NCI-H2081 (cell line): ENCODE data around the gene FGF19.
A peak's percentile ranks its signal among the peaks of the same experiment; 100 is the strongest.

Experiments
- DNase-seq, 2 experiments: peaks; one replicate each; lab custom pipeline; 2025; lab: John Stamatoyannopoulos, UW

FGF19 gene

DNA sequence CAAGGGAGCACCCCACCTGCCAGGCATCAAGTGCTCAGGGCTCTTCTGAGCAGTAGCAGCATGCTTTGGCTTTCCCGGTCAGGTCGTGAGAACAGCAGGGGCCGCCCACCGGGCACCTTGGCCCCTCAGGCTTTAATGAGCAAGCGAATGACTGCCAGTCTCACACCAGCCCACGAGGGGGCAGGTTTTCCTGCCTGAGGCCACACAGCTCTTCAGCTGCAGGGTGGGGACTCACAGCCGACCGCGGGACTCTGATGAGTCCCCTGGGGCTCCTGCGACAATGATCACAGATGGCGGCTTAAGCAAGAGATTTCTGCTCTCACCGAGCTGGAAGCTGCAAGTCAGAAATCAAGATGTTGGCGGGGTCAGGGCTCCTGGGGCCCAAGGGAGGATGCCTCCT is 14.3 kb upstream of the FGF19 start:
- peak in 1 of 2 experiments; percentile 17 for DNase-seq

GRCh38 chr11:69716891-69717747 is 13.3 kb upstream of the FGF19 start:
- DNase-seq, result no peak

DNA sequence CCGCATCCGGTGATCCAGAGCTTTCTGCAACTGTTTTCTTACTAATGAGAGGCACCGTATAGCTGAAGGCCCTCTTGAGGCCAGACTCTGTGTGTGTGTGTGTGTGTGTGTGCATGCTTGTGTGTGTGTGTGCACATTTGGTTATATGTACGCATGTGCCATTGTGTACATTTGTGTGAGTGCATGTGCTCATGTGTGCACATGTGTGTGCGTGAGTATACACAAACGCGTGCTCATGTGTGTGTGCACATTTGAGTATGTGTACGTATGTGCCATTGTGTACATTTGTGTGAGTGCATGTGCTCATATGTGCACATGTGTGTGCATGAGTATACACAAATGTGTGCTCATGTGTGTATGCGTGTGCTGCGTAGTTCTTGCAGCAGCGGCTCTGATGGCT is 12.3 kb upstream of the FGF19 start:
- no peak for DNase-seq

DNA sequence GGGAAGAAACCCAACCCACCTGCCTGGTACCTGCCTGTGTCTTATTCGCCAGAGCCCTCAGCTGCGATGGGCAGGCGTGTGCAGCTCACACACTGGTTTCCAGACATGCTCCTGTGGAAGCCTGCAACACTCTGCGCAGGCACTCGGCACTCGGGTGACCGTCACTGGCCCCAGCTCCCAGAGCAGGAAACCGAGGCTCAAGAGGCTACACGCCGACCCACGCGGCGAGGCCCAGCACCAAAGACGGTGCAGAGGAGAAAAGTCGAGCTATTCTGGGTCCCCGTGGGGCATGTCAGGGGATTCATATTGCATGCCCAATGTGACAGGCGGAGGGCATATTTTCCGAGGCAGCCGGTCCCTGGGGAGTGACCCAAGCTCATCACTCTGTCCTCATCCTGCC is 11.6 kb upstream of the FGF19 start:
- no peak for DNase-seq

GRCh38 chr11:69711822-69712801 is 8.3 kb upstream of the FGF19 start:
- no peak for DNase-seq

DNA sequence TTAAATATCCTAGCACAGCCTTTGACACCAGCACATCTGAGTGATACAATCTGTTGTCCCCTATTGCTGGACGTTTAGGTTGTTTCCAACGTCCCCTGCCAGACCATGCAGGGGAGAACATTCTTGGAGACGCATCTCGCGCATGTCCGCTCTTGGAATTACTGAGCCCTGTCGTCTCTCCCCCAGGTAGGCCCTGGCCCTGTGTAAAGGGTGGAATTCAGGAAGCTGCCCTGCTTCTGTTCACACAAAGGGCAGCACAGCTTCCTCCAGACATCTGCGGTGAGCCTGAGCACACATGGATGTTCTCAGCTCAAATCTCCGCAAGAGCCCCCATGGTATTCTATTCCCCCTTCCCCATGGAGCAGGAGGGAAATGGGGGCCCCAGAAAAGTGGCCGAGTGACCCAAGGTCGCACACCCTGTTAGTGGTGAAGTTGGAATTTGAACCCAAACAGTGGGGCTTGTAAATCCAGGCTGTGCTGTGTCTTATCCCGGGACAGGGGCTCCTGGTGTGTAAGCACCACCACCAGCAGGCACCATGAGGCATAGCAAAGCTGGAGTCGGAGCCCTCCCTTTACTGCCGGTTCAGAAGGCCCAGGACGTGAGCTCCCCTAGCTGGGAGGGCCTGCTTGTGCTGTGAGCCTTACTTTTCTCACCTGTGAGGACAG is 5.0 kb upstream of the FGF19 start:
- no peak for DNase-seq

GRCh38 chr11:69707176-69707575 is 3.4 kb upstream of the FGF19 start:
- no peak for DNase-seq

DNA sequence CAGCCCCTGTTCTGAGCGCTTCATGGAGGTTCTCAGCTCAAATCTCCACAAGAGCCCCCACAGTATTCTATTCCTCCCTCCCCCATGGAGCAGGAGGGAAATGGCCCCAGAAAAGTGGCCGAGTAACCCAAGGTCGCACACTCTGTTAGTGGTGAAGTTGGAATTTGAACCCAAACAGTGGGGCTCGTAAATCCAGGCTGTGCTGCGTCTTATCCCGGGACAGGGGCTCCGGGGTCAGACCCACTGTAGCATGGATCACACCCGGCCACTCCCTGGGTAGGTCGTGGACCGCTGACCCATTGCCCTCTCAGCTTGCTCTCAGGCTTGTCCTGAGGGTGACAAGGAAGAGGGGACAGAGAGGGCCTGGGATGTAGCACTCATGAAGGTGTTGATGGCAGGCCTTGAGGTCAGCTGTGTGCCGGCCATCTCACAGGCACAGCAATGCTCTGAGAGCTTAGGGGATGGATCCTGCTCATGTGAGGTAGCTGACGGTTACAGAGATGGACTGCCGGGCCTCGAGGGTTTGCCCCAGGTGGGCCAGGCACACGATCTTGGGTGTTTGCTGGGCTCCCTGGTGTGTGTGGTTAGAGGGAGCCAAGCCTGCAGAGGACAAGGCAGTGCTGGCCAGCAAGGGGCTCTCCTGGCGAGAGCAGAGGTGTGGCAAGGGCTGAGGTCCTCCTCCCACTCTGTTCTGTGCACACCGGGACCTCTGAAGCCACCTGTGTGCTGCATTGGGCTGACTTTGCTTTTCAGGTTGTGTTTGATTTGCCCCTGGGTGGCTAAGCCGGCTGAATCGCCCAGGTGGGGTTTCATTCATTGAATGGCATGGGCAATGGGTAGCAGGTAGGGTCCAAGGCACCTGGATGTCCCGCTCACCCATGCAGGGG is 2.3 kb upstream of the FGF19 start:
- no peak for DNase-seq

- DNase-seq, result peak in 1 of 2 experiments; percentile 16
Observed at GRCh38 chr11:69705351-69705811, 1.6 kb upstream of the FGF19 start.

DNA sequence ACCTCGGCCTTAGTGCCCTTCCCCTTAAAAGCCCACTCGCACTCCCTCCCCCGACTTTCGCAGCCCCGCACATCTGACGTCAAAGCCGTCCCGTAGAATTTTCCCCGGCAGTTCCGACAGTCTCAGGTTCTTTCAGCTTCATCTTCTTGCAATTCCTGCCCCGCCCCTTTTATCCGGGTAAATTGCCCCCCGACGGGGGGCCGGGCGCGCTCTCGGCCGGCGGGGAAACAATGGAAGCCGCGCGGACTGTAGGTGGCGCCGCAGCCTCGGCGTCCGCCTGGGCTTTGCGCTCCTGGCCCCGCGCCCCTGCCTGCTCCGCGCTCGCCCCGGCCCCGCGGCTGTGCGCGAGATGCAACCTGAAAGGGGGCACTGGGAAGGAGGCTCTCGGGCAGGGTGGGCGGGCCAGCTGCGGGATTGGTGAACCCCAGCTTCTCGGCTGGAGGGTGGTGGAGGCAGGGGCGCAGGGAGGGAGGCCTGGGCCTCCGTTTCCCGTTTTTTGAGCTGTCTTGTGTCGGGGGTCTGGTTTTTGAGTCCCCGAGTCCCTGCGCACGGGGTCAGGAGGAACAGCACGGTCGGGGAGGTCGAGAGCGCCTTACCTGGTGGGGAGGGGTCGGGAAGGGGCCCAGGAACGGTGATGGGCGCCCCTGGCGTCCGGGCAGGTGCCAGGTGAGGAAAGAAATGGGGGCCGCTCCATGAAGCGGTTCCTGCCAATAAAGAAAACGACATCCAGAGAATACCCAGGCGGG is 859 bp upstream of the FGF19 start:
- DNase-seq, result peak; percentile 14 to 18

GRCh38 chr11:69703453-69703767 is 412 bp downstream of the FGF19 start:
- DNase-seq, result no peak

GRCh38 chr11:69702769-69703452 is 911 bp downstream of the FGF19 start:
- no peak for DNase-seq

DNA sequence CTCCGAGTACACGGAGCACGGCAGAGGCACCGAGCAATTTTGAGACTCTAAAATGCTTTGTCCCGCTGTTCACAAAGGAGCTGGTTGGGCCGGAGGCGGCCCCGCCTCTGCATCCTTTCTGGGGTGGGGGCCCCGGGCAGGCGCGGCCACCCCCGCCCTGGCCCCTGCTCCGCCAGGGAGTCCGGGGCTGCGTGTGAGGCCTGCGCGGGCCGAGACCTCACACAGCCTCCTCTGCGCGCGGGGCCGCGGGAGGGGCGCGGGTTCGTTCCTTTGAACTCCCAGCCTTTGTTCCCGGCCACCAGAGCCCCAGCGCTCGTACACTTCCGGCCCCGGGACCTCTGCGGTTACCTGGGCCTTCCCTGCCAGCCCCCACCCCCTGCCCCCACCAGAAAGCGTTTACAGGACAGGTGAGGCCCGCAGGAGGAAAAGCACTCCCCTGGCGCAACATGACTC is 1.6 kb downstream of the FGF19 start:
- no peak for DNase-seq

- DNase-seq, result no peak
Observed at GRCh38 chr11:69700278-69701140, 3.3 kb downstream of the FGF19 start.

DNA sequence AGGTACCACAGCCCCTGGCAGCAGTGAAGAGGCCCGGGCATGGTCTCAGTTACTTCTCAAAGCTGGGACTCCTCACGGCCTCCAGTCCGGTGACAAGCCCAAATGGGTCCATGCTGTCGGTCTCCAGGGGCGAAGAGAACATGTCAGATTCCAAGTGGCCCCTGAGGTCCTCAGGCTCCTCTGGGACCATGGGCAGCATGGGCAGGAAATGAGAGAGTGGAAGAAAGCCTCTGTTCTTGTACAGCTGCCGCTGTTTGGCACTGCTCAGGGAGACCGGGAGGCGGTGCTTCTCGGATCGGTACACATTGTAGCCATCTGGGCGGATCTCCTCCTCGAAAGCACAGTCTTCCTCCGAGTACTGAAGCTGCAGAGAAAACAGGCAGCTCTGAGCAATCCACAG is 4.6 kb downstream of the FGF19 start:
- no peak for DNase-seq

GRCh38 chr11:69698362-69698761 is 5.5 kb downstream of the FGF19 start:
- DNase-seq, result no peak

DNA sequence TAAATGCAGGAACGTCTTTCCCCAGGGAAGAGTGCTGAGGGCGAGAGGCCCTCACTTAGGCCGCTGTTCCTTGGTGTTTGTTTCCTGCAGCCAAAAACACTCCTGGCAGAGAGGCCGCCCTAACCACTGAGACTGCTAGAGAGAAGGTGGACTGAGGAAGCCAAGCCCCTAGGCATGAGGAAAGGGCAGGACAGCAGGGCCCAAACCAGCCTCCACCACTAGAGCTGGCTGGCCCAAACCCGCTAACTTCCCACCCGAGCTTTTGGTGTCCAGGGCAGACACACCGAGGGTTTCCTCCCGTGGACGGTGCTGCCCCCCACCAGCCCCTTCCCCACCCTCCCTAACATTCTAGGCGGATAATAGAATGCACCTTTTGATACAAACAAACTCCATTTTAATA is 6.0 kb downstream of the FGF19 start:
- no peak for DNase-seq

- DNase-seq, result no peak
Observed at GRCh38 chr11:69697469-69697843, 6.4 kb downstream of the FGF19 start.
